ENCODE results near the gene OTOS.

Gene OTOS

DNA sequence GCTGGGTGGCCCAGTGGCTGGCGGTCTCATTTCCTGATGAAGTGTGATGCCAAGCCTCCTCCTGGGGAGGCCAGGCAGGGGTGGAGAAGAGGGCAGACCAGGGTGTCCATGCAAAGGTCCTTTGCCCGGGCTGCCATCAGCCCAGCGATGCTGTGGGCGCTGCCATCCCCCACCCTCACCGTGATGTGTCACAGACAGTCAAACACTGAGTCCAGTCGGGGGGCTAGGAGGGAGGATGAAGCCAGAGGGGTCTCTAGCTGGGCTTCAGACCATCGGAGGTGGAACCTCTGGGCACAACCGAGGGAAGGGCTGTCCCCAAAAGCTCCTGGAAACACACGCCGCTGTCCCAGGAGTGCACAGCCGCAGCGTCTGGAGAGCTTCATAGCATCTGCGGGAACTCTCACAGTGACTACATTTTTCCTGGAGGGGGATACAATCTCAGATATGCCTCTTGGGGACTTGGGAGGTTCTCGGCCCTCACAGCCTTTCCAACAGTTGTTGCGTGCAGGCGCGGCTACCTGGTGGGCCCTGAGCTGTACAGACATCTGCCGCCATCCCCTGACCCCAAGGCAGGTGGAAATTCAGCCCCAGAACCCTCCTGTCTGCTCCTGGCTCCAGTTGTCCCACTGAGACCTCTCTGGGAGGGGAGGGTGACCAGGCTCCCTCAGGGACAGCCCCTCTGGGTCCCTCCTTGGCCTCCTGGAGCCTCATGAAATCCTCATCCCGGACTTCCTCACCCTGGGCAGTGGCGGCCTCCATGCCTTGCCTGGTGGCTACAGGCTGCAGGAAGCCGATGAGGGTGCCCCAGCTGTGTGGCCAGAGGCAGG, 26.5 kb upstream of the OTOS start:
- no peak for DNase-seq

DNA sequence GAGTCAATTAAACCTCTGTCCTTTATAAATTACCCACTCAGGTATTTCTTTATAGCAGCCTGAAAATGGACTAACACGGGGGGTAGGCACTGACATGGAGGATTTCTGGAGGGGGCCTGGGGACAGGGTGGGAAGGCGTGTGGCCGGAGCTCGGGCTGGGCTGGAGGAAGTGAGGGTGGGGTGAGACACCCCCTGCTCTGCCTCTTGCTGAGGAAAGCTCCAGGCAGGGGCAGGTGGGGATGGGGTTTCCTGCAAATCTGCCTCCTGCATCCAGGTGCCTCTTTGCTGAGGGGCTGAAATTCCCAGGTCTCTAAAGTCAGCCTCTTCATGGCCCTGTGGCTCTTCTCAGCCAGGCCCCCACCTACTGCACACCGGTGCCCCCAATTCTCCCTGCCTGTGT, 25.7 kb upstream of the OTOS start:
- no peak for DNase-seq

DNA sequence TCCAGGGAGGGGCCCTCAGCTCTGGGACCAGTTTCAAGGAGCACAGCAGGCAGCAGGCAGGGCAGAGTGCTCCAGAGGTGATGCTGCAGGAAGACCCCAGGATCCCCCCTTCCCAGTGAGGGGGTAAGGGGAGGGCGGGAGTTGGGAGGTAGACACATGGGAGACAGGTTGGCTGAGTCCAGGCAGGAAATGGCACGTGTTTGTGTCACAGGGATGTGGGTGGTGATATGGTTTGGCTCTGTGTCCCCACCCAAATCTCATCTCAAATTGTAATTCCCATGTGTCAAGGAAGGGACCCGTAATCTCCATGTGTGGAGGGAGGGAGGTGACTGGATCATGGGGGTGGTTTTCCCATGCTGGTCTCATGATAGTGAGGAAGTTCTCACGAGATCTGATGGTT, 25.2 kb upstream of the OTOS start:
- DNase-seq: no peak

DNA sequence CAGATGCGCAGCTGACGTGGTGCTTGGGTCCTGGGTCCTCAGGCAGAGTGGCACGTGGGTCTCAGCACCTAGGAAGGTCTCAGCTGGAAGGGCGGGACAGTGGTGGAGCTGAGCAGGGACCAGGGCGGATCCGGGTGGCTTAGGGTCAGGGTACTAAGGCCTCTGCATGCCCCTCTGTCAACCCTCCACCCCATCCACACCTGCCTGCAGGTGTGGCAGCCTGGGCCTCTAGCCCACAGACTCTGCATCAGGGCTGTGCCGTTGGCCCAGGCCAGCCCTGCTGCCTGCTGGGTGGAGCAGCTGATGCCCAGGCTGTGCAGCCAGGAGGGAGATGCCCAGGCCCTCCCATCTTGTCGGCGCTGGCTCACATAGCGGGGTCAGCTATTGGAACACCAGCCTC, 24.6 kb upstream of the OTOS start:
- no peak for DNase-seq

DNA sequence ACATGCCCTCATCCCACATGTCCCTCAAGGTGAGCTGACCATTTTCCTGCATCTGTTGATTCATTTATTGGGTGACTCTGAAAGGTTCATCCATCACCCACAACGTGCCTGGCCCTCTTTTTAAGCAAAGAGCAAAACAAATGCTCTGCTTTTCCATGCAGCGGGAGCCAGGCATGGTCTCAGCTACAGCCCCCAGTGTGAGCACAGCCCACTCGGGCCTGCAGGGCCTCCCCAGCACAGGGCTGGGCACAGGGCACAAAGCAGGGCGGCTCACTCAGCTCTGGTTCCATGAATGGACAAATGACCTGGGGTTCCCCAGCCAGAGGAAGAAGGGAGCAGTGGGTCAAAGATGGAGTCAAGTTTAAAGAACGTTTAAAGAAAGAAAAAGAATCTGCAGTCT, 24.1 kb upstream of the OTOS start:
- DNase-seq: no peak

DNA sequence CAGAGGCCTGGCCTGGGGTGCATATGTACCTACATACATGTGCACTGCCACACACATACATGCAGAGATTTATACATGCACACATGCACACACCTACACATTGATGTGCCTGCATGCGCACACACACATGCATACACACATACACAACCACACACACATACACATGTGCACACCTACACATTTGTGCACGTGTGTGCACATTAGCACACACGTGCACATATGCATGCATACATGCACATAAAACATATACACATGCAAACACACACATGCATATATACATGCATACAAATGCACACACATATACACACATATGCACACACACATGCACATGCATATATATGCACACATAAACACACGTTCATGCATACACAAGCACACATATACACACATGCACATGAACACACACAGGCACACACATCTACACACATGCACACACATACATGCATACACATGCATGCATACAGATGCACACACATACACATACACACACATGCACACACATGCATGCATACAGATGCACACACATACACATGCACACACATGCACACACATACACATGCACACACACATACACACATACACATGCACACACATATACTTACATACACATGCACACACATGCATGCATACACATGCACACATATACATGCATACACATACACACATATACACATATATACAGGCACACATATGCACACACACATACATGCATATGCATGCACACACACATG, 23.6 kb upstream of the OTOS start:
- DNase-seq: no peak

DNA sequence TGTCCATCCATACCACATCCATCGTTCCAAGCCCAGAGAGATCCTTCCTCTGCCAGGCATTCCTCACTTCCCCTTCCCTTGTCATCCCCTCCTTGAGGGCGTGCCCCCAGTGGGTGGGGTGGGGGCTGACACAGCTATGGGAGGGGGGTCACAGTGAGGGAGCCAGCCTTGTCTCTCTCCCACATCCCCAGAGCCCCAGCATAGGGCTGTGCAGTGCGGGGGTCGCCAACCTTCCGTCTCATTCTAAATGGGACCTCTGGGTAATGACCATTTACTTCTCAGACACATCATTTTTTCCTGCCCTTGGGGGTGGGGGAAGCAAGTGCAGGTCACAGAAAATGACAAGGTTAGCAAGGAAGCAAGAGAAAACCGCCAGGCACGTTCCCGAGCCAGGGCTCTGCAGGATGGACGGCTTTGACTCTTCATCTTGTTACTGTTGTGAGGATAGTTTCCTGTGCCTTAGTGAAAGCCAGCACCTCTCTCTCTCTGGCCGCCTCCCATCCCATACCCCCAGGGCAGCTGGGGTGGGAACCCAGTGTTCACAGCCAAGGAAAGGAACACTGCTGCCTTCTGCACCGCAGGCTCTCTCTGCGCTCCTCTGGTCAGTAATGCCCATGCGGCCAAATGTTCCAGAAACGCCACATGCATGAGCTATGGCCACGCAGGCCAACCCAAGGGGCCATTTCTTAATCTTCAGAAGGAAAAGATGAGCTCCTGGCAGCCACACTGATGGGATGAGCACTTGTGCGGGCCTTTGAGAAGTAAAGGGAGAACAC, 22.7 kb upstream of the OTOS start:
- no peak for DNase-seq

DNA sequence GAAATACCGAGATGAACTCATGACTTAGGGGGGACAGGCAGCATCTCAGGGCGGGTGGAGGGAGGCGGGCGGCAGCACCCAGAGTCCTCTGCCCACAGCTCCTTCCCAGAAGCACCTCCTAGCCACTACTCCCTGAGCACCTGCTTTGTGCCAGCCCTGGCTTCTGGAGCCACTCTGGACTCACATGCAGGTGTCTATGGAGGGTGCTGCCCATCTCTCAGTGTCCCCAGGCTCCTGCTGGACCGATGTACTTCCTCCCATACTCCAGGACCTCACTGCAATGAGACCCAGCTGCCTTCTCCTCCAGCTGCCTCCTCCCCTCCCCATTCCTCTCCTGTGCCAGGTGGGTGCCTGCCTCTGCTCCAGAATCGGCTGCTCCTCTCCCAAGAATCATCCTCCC, 22.1 kb upstream of the OTOS start:
- DNase-seq: no peak

DNA sequence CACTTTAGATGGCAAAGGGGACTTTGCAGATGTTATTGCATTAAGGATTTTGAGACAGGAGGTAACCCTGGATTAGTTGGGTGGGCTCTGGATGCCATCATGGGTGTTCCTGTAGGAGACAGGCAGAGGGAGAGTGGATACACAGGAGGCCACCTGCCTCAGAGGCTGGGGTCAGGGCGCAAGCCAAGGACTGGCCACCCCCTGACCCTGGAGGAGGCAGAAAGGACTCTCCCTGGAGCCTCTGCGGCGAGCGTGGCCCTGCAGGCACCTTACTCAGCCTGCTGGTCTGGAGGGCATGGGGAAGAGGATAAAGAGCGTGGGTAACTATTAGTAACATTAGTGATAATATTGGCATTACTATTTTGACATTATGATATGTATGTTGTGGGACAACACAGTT, 21.6 kb upstream of the OTOS start:
- no peak for DNase-seq

DNA sequence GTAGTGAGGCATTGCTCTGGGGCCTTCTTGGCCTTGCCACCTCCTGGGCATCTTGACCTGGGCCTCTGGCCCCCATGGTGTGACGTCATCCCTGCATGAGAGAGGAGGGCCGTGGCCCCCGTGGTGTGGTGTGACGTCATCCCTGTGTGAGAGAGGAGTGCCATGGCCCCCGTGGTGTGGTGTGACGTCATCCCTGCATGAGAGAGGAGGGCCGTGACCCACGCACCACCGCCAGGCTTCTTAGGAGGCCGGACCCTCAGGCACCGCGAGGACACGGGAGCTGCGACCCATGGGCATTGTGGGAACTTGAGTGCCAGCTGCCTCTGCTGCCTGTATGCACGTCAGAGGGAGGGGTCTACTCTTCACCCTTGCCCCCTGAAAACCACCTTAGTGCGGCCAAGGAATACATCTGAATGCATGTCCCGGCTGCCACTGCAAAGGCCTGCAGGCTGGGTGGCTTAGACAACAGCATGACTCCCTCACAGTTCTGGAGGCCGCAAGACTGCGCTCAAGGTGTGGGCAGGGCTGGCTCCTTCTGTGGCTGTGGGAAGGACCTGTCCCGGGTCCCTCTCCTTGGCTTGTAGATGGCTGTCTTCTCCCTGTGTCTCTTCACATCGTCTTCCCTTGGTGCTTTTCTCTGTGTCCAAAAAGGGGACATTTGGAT, 20.8 kb upstream of the OTOS start:
- no peak for DNase-seq

DNA sequence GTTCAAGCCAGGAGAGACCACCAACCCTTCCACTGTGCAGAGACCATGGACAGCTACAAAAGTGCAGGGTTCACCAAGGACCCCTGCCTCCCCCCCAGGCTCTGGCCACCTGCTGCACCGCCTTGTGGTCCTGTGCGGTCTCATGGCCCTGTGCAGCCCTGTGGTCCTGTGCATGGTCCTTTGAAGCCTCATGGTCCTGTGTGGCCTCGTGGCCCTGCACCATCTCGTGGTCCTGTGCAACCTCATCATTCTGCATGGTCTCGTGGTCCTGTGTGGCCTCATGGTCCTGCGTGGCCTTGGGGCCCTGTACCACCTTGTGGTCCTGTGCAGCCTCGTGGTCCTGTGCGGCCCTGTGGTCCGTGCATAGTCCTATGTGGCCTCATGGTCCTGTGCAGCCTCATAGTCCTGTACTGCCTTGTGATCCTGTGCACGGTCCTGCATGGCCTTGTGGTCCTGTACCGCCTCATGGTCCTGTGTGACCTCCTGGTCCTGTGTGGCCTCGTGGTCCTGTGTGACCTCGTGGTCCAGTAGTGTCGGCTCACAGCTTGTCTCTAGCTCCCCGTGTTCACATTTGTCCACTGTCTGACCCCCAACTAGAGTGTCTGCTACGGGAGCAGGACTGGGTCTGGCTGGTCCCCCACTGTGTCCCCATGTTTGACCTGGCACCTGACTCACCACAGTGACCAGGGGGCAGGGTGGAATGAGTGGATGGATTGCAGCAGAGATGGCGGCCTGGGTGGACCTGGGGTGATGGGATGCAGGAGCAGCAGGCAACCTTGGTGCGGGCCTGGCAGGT, 20.0 kb upstream of the OTOS start:
- no peak for DNase-seq

DNA sequence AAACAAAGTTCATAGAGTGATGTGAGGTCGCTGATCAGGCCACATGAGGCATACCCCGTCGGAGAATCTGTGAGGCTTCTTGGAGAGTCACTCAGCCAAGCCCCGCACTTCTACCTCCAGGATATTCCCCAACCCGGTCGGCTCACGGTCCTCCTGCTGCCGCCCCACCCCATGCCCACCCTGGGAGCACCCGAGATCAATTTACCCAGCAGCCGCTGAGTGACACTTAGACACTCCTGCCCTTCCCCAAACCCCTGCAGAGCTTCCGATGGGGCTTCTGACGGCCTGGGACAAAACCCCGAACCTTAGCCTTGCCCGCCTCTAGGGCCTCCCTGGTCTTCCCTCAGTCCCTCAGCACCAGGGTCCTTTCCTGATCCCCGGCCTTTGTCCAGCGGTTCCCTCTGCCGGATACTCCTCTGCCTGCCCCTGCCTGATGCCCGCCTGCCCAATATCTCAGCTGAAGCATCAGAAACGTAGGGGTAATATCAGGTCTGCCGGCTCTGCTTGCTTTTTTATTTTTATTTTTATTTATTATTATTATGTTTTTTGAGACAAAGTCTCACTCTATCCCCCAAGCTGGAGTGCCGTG, 18.9 kb upstream of the OTOS start:
- no peak for DNase-seq

DNA sequence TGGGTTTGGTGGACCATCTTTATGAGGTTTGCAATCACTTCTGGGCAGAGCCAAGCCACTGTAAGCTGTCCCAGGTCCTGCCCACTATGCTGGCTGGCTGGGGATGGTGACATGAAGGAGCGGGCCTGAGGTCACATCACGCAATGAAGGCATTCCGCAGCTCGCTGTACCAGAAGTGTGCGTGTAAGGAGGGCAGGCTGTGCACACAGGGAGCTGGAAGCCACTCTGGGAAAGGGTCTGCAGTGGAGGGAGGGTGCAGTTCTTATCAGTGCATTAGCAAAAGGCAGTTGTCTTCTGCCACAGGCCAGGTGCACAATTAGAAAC, 16.7 kb upstream of the OTOS start:
- DNase-seq: no peak

DNA sequence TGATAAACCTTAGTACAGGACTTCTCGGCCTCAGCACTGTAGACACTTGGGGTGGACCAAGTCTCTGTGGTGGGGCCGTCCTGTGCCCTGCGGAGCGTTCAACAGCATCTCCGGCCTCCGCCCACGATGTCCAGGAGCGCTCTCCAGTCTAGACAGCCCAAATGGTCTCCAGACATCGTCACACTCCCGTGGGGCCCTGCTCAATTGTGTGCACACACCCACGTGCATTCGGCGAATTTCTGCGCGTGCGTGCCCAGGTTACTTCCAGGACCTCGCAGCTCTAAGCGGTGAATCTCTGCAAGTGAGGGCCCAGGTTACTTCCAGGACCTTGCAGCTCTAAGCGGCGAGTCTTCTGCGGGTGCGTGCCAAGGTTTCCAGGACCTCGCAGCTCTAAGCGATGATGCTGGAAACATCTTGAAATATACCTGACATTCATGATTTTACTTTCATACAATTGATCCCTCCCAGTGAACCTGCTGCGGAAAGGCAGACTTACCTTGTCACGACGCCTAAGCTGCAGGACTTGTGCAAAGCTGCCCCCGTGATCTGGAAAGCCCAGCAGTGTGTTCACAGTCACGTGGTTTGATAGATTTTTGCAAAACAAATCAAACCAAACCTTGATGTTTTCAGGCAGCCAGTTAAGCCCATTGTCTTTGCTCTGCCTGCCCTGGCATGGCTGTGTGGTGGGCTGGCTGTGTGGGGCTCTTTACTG, 16.1 kb upstream of the OTOS start:
- DNase-seq: no peak

DNA sequence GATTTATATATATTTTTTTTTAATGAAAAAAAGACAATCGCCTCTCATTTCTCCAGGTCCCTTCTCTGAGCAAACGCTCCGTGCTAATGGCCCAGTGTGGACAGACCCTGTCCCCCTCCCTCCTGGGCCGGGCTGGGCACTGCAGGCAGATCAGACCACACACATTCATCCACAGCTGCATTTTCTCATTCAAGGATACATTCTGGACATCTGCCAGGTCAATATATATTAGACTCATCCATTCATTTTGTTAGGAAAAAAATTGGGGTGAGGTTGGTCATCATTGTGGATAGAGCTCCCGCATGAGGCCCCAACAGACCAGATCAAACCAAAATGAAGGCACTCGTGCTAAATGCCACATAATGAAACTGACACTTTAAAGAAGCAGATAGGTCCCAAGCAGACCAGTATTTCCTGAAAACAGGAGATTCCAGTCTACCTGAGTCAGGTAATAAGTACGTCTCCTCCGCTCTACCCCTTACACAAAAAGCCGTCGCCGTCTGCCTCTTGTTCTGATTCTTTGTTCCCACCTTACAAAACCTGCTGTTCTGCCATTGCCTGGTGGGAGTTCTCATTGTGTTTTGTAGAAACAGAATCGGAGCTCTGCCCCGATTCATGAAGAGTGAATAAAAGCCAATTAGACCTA, 15.4 kb upstream of the OTOS start:
- no peak for DNase-seq

DNA sequence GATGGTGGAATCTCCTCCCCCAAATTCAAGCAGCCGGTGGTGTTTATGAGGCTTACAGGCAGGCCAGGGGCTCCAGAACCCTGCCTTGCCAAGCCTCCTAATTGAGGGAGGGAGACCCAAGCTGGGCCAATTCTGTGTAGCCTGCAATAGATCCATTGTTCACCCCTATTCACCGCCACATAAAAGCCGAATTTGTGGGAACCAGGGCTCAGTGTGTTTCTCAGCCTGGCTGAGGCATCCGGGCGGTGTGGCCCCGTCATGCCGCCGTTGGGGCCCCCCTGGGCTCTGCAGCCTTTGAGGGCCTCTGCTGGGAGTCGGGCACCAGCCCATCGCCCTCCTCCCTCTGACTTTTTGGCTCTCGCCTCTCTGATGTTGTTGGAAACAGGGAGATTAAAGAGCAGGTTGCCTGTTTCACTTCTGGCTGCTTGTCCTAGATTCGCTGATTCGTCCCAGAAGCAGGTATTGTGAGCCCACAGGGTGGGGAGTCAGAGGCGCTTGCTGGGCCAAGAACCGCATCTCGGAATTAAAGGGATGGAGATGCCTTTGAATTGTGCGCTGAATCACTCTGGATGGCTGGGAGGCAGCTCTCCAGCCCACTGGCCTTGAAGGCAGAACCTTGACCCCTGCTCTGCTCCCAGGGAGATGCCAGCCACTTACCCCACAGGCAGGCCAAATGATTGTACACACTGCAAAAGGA, 14.7 kb upstream of the OTOS start:
- no peak for DNase-seq

DNA sequence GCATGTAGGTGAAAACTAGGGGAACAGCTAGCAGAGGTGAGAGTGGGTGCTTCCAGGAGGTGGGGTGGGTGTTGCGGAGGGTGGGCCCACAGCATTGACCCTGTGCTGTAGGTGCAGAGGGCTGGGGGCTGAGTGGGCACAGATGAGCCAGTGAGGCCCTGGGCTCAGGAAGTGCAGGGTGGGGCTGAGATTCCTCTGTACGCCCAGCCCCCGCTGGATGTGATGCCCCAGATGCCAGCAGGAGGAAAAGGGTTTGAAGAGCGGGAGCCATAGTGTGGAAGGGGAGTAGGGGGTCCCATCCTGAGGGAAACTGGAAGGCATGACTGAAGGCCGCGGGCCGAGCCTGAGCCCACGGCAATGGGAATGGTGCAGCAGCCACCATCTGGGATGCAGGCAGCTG, 14.1 kb upstream of the OTOS start:
- no peak for DNase-seq

DNA sequence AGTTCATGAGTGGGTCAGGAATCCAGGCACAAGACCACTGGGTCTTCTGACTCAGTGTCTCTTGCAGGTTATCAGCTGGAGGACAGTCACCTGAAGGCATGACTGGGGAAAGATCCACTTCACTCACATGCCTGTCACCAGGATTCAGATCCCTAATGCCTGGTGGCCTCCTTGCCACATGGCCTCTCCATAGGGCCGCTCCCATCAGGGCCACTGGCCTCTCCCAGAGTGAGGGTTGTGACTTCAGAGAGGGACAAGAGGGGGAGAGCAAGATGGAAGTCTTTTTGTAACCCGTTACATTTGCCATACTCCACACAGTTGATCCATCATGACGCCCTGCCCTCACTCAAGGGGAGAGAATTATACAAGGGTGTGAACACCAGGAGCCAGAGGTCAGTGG, 13.0 kb upstream of the OTOS start:
- no peak for DNase-seq

DNA sequence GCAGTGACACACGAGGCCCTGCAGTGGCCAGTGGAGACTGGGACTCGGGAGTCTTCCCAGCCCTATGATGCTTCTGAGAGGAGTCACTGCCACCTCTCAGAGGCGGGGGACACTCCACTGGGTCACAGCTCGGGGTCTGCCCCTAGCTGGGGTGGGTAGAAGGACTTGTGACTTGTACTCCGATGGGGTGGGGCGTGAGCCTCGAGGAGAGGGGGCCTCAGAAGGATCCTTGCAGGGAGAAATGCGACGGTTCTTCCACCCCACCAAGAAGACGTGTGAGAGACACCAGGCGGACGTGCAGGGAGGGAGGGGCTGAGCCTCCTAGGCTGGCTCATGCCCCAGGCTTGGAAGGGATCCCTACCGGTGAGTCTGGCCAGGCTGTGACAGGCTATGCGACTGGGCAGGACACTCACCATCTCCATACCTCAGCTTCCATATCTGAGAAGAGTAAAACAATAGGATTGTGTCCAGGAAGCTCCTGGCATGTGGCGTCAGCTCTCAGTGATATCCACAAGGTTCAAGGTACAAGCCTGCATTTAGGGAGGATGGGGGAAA, 11.1 kb upstream of the OTOS start:
- DNase-seq: no peak

Measured in NCI-H2081 treated with DMSO at 0.1 percent for 48 hours (cell line).